NCI-H82 treated with DMSO at 0.1 percent for 48 hours (cell line): Measurements from ENCODE around the gene FRS2.

Experiments
- DNase-seq: peaks from one replicate; lab custom pipeline; 2025; ENCODE audit not compliant: unreplicated experiment; lab: John Stamatoyannopoulos, UW

FRS2 gene

DNA sequence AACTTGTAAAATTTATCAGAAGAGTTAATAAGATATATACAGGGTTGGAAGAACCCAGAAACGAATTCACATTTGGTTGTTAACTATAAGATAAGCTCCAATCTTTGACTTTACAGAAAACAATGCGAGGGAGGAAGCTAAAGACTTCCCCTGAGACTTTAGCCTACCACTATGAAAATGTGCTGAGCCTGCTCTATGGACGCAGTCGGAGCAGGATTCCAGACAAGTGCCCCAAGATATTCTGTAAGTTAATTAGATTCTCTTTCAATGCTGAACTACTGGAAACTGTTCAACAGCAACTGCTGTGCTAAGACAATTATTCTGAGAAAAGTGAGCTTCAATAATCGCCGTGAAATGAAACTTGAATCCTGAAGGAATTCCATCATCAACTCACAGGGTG is 148.9 kb downstream of the FRS2 start:
- DNase-seq = no peak

DNA sequence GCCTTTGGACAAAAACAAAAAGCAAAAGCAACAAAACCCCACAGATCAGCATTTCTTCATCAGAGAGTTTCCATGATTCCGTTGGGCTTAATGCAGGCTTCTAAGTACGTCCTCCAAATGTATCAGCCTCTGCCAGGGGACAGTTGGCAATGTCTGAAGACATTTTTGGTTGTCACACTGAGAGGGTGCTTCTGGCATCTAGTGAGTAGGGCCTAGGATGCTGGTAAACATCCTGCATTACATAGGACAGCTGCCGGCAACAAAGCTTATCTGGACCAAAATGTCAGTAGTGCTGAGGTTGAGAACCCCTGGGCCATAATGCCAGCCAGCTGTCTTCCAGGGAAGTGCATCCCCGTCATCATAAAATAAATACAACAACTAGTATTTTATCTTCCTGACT is 149.9 kb downstream of the FRS2 start:
- DNase-seq = no peak

DNA sequence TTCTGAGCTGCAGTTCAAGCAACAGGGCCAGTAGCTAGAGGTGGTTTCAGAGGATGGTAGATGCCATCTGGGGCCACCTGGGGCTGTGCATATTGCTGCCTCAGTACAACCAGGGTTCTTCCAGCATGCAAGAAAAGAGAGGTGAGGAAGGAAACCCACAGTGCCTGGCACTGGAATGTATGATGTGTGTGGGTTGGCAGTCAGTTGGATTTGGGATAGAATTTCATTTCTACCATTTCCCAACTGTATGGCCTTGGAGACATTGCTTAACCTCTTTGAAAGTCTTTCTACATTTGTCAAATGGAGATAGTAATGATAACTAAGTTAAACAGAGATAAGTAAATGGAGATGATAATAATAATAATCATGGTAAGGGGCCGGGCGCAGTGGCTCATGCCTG is 150.7 kb downstream of the FRS2 start:
- DNase-seq = no peak

DNA sequence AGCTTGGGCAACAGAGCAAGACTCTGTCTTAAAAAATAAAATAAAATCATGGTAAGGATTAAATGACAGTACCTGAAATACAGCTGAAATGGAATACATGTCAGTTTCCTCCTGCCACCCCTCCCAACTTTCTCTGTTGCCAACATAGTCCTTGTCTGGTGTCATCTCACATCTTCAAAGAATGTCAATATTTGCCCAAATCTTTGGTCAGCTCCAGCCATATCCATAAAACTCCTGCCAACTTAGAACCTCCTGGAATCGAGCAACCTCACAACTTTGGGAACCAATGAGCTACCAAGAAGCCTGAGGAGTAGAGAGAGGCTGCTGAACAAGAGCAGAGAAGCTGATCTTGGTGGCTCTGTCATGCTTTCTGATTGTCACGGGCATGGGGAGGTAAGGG is 151.4 kb downstream of the FRS2 start:
- DNase-seq = no peak

DNA sequence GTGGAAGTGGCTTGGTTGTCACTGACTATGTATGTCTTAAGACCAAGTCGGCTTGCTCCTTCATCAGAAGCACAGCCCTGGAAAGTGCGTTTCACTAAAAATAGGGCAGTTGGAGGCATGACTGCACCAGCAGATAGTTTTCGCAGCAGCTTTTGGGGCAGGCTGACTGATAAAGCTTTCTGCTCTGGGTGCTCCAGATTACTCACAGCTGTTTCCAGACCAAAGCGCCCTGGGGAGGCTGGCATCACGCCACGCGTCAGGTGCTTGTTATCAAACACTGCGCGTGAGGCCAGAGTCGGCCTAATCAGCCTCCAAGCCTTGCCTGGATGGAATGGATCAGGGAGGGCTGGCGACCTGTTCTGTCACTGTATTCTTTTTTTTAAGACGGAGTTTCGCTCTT is 153.8 kb downstream of the FRS2 start:
- DNase-seq = no peak

DNA sequence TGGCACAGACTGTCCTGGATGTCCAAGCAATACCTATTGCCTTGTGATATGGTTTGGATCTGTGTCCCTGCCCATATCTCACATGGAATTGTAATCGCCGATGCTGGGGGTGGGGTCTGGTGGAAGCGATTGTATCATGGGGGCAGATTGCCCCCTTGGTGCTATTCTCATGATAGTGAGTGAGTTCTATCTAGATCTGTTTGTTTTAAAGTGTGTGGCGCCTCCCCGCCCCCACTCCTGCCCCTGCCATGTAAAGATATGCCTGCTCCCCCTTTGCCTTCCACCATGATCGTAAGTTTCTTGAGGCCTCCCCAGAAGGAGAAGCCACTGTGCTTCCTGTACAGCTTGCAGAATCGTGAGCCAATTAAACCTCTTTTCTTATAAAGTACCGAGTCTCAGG is 157.3 kb downstream of the FRS2 start:
- no peak for DNase-seq
